ENCODE measurements around the gene BMPER.

The BMPER gene

GRCh38 chr7:33888166-33888565 lies 17.2 kb upstream of the BMPER start:
- DNase-seq (ENCODE audit: low read depth): no peak

- no peak for DNase-seq (ENCODE audit: low read depth)
Observed at GRCh38 chr7:33892945-33893344, 12.4 kb upstream of the BMPER start.

- DNase-seq (ENCODE audit: low read depth): no peak
Observed at GRCh38 chr7:33893377-33893776, 12.0 kb upstream of the BMPER start.

DNA sequence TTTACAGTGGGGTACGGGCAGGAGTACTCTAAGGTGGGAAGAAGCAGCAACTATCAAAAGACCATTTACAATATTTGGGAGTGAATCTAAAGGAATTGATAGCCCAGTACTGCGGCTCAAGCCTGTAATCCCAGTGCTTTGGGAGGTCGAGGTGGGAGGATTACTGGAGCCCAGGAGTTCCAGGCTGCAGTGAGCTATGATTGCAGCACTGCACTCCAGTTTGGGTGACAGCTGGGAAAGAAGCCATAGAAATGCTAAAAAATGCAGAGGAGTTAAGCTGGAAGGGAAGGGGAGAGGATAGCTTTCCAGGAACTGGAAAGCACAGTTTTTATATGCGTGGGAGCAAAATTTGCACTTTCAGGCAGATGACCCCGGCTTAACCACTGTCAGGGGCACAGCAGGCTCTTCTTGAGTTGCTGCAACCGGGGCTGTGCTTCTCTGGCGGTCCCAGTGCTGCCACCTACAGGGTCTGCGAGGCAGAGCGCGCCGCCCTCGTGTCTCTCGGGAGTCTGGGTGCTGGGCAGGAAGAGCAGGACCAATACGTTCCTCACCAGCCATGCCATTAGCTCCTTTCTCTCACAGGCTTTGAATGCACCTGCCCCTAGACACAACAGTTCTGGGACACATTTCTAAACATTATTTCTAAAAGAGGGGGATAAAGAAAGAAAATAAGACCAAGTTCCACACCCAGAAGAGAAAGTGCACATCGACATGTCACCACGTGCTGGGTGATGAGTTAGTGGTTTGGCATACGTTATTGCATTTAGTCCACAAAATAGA lies 10.1 kb upstream of the BMPER start:
- peak; percentile 38 for DNase-seq (ENCODE audit: low read depth)

- DNase-seq (ENCODE audit: low read depth): no peak
Observed at GRCh38 chr7:33900501-33900900, 4.8 kb upstream of the BMPER start.

DNA sequence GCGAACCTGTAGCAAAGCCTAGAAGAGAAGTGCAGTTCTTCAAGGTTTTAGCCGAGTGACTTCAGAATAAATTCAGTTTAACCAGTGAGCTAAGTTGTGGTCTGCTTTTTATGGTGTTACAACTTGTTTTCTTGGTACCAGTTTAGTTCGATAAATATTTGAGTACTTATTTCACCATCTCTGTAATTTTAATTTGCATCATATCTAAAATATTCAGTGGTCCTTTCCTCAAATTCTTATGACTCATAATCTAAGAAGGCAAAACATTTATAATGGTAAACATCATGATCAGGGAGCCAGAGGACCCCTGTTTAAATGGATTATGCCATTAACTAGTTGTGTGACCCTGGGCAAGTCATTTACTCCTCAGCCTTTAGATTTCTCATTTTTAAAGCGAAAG lies 4.1 kb upstream of the BMPER start:
- no peak for DNase-seq (ENCODE audit: low read depth)

DNA sequence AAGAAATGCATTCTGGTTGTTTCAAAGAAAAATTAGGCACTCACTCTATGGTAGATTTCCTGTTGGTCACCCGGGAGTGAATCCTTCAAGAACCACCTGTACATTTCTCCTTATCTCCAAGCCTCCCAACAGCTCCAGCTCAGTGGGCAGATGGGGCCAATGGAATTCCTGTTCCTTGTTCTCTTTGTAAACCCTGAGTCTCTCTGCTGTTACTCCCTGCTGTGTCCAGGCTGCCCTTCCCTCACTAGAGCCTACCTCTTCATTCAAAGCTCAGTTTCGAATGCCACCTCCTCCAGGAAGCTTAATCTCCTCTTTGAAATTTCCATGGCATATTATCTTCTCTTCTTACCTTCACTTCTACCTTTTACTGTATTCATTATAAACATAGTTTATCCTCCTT lies 3.5 kb upstream of the BMPER start:
- DNase-seq (ENCODE audit: low read depth): no peak

DNA sequence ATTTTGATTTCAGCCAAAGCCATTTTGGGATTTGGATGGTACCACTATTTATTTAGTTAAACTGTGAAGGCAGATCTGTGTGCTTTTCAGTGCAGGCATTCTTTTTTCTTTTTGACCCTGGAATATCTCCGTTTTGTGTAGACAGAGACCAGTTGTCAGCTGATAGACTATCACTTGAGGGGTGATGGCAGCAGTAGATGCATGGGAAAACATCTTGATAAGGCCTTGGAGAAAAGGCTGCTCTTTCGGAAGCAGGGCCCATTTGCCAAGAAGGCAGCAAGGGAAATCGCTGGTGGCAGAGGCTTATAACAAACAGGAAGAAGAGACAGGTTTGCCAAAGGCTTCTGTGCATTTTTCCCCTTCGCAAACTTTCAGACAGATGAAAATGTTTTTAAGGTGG lies 2.6 kb upstream of the BMPER start:
- DNase-seq (ENCODE audit: low read depth): no peak

DNA sequence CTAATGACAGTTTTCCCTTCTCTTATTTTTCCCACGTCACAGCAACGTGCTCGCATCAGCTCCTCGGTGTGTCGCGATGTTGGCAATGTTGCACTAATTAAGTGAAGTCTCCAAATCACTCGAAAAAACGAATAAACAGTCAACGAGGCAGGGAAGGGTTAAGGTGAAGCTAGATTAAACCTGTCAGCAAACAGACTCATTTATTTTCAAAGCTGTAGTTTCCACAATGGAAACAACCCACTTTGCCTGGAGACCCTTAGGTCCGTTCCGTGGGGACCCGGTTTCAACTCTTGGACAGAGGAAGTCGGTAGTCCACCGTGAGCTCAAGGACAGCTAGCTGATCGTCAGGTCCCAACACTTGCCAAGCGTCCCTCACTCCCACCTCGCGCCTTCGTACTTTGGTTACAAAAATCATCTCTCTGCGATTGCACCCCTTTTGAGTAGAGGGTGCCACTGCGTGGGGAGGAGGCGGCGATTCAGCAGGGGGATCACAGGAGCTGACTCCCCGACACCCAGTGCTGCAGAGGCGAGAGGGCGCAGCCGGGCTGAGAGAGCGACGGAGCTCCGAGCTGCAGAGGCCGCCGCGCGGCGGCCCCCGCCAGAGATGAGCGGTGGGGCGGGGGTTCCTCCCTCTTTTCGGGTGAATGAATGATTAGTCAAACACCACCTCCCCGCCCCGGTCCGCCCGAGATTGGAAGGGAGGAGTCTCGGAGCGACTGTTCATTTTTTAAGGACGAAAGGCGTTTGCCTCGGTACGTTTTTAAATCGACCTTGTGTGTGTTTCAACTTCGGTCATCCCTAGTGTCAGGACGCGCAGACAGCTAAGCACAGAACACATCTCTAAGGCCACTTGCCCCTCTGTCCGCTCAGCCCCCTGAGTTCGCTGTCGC lies 1.3 kb upstream of the BMPER start:
- no peak for DNase-seq (ENCODE audit: low read depth)

- no peak for DNase-seq (ENCODE audit: low read depth)
Observed at GRCh38 chr7:33904681-33905388, 504 bp upstream of the BMPER start.

DNA sequence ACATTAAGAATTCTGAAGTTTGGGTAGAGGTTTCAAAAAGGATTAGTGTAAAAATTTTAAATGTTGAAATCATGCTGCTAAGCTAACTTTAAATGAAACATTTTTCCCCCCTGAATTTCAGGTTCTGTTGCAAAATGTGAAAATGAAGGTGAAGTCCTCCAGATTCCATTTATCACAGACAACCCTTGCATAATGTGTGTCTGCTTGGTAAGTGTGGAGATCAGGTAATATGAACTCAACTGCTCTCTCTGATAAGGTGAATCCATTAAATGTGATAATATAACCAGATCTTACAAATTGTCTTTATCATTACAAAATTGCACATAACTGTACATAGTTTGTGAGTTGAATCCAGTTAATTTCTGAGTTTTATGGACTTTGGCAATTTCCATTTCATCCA lies 1.4 kb downstream of the BMPER start:
- no peak for DNase-seq (ENCODE audit: low read depth)

DNA sequence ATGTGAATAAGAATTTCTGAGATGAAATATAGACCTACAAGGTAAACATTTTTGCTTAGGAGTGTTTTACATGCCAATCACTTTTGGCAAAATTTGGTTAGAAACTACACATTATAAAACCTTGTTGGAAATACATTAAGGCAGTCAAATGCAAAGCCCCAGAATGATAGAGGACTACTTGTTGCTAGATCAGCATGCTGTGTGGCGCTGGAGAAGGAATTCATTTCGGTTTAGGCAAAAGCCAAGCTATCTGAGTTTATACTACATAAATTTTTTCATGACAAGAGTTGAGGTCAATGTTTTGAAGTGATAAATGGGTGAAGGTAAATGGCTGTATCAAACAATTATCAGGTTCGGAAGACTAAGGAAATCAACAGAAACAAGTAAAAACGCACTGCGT lies 2.3 kb downstream of the BMPER start:
- DNase-seq (ENCODE audit: low read depth): no peak

GRCh38 chr7:33909318-33909717 lies 4.0 kb downstream of the BMPER start:
- no peak for DNase-seq (ENCODE audit: low read depth)

DNA sequence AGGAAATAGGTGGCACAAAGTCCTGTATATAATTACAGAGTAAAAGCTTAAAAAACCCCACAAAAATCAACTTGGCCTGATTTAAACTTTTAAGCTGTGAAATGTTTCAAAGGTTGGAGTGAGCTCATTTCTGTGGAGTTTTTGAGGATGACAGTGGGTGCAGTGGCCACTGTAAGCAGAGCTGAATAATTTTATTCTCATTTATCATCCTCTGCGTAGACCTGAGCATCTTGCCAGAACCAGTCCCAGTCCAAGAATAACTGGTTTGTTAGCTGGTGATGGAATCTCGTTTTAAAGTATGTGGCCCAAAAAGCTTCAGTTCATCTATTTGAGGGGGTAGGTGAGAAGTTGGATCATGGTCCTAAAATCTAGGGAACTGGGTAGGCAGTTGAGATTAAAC lies 4.4 kb downstream of the BMPER start:
- no peak for DNase-seq (ENCODE audit: low read depth)

DNA sequence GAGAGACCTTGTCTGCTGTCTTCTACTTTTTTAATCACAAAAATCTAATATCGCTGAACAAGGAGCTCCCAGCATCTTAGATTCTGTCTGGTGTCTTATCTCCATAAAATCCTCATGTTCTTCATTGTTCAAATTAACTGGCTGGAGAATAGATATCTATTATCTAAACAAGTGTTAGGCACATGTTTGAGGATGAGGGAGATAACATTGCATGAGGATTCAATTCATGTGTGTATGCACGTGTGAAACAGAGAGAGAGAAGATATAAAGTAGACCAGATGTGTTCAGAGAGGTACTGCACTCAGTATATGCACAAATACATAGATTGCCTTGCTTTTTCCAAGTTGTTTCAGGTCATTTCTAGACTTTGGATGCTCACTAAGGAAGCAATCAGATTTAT lies 5.4 kb downstream of the BMPER start:
- DNase-seq (ENCODE audit: low read depth): no peak

GRCh38 chr7:33916357-33917081 lies 11.2 kb downstream of the BMPER start:
- DNase-seq (ENCODE audit: low read depth): no peak

DNA sequence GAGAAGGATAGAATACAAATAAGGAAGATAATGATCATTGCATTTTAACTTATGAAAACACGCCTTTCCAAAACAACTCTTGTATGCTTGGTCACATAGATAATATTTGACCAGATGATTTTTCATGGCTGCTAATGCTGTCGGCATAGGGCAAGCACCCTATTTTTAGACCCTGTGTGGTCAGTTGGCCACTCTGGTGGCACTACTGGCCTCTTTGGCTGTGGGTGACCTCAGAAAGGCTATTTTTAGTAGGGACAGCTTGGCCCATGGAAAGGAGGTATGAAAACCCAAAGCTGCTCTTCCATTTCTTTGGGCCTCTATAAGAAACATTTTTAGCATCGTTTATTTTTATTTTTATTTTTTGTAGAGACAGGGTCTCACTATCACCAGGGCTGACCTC lies 12.3 kb downstream of the BMPER start:
- no peak for DNase-seq (ENCODE audit: low read depth)

DNA sequence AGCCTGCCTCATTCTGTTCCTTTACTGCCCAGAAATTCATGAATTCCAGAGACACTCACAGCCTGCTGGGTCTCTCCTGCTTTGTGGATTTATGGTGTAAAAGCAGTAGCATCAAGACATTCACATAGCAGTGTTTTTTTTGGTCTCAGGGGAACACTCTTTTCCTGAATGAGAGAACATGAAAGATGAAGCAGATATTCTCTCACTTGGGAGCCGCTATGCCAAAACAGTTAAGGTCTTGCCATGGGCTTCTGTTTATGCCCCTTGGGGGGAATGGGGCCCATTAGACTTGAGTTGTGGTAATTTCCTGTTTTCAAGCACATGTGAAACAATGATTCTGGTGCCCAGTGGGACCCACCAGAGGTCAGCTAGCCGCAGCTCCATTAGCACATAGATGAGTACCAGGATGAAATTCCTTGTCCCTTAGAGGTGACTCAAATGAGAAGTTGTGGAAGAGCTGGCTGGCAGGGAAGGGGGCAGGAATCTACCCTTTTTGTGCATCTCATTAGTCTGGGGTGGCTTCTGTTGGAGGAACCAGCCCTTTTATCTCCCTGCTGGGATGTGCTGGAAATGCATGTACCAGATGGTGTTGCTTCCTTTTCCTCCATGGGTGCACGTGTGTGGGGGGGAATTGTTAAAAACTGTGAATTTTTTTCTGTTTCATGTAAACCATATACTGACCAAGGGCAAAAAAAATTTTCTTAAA lies 13.3 kb downstream of the BMPER start:
- no peak for DNase-seq (ENCODE audit: low read depth)

DNA sequence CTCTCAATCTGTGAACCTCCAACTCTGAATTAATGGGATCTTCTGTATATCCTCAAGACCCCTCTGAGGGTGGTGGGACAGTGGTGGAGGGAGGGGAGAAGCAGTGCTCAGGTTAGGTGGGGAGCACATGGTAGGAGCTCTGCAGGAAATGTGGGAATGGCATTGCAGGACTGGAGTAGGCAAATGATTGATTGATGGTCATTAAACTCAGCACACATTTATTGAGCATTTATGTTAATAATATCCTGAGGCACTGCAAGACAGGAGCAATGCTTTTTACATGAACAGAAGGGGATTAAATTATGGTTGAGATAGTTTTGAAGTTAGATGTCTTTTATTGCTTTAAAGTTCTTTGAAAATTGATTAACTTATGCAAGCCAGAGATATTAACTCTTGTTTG lies 14.1 kb downstream of the BMPER start:
- no peak for DNase-seq (ENCODE audit: low read depth)

DNA sequence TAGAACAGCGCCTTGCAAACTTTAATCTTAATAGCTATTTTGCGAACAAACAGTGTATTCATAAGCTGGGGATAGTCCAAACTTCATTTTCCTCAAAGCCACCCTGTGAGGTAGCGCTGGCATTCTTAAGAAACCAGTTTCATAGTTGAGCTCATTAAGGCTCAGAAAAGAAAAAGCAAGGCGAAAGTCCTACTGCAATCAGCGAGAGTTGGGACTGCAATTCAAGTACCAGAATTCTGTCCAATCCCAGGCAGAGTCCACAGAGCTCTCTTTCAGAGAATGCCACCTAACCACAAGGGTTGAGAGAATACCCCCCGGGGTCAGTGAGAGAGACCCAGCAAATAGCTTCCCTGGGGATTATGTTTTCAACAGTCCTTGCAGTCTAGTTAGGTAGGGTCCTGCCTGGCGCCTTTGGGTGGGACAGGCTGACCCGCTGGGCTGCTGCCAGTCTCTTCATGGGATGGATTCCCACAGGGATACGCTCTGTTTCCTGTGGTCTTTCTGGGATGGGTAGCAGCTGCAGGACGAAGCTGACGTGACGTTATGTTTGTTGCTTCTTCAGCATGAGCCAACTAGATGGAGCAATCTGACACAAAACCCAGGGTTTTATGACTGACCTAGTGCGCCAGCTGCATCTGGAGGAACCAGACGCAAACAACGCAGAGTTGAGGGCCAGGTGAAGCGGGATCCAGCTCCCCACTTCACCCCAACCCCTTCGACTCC lies 16.0 kb downstream of the BMPER start:
- DNase-seq (ENCODE audit: low read depth): no peak

DNA sequence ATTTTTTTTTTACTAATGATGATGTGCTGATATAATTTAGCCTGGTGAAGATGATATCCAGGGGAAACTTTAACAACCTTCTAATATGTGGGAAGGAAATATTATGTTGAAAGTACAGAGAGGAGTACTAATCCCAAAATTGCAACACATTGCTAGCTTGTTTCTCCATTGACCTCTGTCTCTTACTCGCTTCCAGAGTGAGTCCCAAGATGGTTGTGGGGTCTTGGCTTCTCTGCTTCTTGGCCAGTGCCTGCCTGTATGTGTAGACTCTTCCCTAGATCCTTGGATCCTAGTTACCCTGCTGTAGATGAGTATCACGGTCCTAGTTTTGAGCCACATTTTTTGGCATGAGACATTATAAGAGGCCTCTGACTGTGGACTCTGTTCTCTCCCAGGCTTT lies 17.5 kb downstream of the BMPER start:
- DNase-seq (ENCODE audit: low read depth): no peak
